Measurements from ENCODE around the gene KNDC1. TPM values are rescaled to one million over a fixed set of nuclear protein-coding genes. Genes with fewer than 3 reads are reported as not detected.
A peak's percentile ranks its signal among the peaks of the same experiment; 100 is the strongest.

The KNDC1 gene
- total RNA-seq, 3 donors from 2014 or later = 0.98 to 2.3 TPM; not detected in 1

DNA sequence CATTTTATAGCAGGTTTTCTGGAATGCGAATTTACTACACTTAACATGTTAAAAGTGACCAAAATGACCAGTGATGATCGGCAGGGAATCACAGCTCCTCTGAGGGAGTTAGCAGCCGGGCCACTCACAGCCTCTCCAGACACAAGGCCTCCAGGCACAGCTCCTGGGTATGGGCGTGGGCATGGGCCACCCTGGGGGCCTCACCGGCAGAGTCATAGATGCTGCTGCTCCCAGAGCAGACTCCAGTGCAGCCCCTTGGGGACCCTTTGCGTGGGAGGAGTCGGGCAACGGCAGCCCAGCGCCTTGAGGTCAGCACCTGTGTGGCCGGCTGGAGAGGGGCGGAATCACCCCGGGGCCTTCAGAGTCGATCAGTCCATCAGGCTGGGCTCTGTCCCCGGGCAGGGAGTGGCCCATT, 8.6 kb downstream of the KNDC1 start:
- Histone ChIP-seq H3K4me1 (no peaks in the 10 kb centered on the region), H3K27me3 (peaks cover 0 to 16% of the 10 kb centered on the region in 2 donors), H3K36me3 (no peaks in the 10 kb centered on the region), H3K4me3 (no peak overlapping the region), H3K9me3 (no peaks in the 10 kb centered on the region), H3K27ac (no peak overlapping the region)
- intact Hi-C loops (cut with DNase I; ENCODE audit: low total_unique reads) = no loop called here
- DNase-seq (ENCODE audit: low spot score in 2 of 2) = peak in 1 of 2 donors; percentile 31
- TF ChIP-seq POLR2AphosphoS5 (IDR thresholded peaks at IDR 0.05) (no peak), POLR2A (IDR thresholded peaks at IDR 0.05) (no peak)
- TF ChIP-seq, protein P1, sequence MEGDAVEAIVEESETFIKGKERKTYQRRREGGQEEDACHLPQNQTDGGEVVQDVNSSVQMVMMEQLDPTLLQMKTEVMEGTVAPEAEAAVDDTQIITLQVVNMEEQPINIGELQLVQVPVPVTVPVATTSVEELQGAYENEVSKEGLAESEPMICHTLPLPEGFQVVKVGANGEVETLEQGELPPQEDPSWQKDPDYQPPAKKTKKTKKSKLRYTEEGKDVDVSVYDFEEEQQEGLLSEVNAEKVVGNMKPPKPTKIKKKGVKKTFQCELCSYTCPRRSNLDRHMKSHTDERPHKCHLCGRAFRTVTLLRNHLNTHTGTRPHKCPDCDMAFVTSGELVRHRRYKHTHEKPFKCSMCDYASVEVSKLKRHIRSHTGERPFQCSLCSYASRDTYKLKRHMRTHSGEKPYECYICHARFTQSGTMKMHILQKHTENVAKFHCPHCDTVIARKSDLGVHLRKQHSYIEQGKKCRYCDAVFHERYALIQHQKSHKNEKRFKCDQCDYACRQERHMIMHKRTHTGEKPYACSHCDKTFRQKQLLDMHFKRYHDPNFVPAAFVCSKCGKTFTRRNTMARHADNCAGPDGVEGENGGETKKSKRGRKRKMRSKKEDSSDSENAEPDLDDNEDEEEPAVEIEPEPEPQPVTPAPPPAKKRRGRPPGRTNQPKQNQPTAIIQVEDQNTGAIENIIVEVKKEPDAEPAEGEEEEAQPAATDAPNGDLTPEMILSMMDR (IDR thresholded peaks at IDR 0.05) = no peak

DNA sequence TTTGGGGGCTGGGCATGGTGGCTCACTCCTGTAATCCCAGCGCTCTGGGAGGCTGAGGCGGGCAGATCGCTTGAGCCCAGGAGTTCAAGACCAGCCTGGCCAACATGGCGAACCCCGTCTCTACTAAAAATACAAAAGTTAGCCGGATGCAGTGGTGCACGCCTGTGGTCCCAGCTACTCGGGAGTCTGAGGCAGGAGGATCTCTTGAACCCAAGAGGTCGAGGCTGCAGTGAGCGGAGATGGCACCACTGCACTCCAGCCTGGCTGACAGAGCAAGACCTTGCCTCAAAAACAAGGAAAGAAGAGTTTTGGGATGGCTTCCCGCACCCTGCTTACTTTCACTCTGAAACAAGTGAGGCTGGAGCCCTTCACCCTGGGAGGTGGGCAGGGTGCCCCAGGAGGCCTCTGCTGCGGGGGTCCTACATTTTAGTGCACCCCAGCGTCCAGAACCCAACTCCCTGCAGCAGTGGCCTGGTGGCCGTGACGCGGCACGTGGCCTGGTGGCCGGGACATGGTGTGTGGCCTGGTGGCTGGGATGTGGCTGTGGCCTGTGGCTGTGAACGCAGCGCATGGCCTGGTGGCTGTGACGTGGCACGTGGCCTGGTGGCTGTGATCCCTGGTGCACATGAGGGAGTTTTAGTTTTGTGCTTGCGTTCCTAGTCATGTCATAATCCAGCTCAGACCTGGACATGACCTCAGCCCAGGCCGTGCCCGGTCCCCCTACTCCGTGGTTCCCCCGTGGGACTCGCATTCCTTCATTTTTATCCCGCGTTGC, 9.3 kb downstream of the KNDC1 start:
- Histone ChIP-seq H3K27me3 (peaks cover 0 to 12% of the 10 kb centered on the region in 2 donors), H3K27ac (no peak overlapping the region), H3K4me1 (no peaks in the 10 kb centered on the region), H3K4me3 (no peak overlapping the region), H3K36me3 (no peaks in the 10 kb centered on the region), H3K9me3 (no peaks in the 10 kb centered on the region)
- TF ChIP-seq POLR2A (IDR thresholded peaks at IDR 0.05) (no peak), POLR2AphosphoS5 (IDR thresholded peaks at IDR 0.05) (no peak)
- TF ChIP-seq, protein P1 (IDR thresholded peaks at IDR 0.05) = no peak
- intact Hi-C loops (cut with DNase I; ENCODE audit: low total_unique reads) = no loop called here
- DNase-seq (ENCODE audit: low spot score in 2 of 2) = peak in 1 of 2 donors; percentile 43

GRCh38 chr10:133170092-133170491, 10.1 kb downstream of the KNDC1 start:
- no peaks in the 10 kb centered on the region for H3K9me3 ChIP-seq
- intact Hi-C loops (cut with DNase I; ENCODE audit: low total_unique reads) = no loop called here
- TF ChIP-seq, protein P1 (IDR thresholded peaks at IDR 0.05) = no peak
- TF ChIP-seq POLR2A (IDR thresholded peaks at IDR 0.05) (no peak), POLR2AphosphoS5 (IDR thresholded peaks at IDR 0.05) (no peak)
- no peaks in the 10 kb centered on the region for H3K4me1 ChIP-seq
- no peak overlapping the region for H3K27ac ChIP-seq
- DNase-seq (ENCODE audit: low spot score in 2 of 2) = peak in 1 of 2 donors; percentile 38
- H3K36me3 ChIP-seq = no peaks in the 10 kb centered on the region
- H3K4me3 ChIP-seq = no peak overlapping the region
- H3K27me3 ChIP-seq = peaks cover 0 to 9% of the 10 kb centered on the region in 2 donors

DNA sequence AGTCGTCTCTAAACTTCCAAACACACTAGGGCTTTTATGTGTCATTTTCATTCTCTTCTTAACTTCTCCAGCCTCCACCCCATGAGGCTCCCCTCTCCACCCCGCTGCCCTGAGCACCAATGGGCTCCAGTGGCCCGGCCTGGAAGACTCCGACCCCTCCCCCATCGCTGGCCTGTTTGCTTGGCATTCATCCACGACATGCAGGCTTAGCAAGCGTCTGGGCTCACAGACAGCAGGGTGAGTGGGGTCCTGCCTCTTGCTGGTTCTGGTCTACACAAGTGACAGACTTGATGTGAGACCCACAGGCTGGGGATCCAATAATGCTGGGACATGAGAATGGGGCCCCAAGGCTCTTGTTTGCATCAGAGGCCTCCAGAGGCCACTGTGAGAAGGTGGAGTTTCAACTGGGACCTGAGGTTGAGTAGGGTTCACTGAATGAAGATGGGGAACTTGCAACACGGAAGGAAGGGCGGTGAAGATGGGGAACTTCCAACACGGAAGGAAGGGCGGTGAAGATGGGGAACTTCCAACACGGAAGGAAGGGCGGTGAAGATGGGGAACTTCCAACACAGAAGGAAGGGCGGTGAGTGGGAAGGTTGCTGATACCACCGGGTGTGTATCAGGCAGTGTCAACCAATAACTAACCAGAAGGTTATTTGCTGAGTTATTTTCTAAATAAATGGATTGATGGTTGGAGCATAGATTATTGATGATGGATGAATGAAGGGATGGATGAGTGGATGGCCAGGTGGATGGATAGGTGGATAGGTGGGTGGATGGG, 14.0 kb downstream of the KNDC1 start:
- no peaks in the 10 kb centered on the region for H3K9me3 ChIP-seq
- no peaks in the 10 kb centered on the region for H3K36me3 ChIP-seq
- no peak for TF ChIP-seq POLR2A (IDR thresholded peaks at IDR 0.05)
- TF ChIP-seq, protein P1 (IDR thresholded peaks at IDR 0.05) = no peak
- no peak for TF ChIP-seq POLR2AphosphoS5 (IDR thresholded peaks at IDR 0.05)
- no peak overlapping the region for H3K27ac ChIP-seq
- no peak overlapping the region for H3K4me3 ChIP-seq
- no peaks in the 10 kb centered on the region for H3K4me1 ChIP-seq
- intact Hi-C loops (cut with DNase I; ENCODE audit: low total_unique reads) = no loop called here
- H3K27me3 ChIP-seq = no peaks in the 10 kb centered on the region
- no peak for DNase-seq (ENCODE audit: low spot score in 2 of 2)
